Fibroblast of skin of scalp (primary cell): ENCODE results near the gene BCAS2.

Experiments
- DNase-seq: peaks from one replicate; pipeline ENCODE4 v3.0.0-alpha.2; 2013

Gene BCAS2

DNA sequence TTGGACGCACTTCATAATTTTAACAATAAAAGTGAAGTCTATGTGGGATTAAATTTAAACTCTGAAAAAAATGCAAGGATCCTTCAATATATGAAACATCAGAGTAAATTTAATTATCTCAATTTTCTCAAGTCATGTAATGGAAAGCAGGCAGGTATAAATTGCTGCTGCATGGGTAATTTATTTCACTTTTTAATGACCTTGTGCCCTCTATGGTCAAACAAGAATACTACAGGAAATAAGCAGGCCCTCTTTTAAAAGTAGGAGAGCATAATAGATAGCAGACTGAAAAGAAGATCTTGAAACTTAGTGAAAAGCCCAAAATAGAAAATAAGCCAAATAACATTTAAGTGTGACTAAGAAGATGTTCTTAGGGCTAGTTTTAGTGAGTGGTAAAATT, 22.9 kb downstream of the BCAS2 start:
- peak; percentile 11 for DNase-seq

DNA sequence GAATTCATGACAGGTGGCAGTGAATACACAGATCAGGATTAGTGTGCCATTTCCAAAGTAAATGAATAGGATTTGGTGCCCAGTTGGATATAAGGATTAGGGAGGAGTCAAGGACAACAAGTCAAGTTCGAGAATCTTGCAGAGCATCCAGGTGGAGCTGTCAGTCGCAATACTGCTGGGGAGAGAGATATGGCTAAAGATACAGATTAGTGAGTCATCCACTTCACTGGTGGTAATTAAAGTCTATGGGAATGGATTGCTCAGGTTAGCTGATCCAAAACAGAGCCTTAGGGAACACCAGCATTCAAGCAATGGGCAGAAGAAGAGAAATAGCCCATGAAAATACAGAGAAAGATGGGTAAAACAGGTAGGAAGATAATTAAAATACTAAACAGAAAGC, 26.8 kb downstream of the BCAS2 start:
- no peak for DNase-seq

DNA sequence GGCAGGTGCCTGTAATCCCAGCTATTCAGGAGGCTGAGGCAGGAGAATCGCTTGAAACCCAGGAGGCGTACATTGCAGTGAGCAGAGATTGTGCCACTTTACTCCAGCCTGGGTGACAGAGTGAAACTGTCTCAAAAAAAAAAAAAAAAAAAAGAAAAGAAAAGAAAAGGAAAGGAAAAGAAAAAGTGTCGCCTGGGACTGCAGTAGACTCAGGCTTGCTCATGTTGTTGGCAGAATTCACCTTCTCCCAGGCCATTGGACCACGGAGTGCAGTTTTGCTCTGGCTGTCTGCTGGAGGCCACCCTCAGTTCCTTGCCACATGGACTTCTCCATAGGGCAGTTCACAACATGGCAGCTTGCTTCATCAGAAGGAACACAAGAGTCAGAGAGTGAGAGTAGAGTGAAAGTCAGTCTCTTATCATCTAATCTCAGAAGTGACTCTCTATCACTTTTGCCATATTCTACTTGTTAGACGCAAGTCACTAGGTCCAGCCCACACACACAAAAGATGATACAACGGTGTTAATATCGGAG, 29.2 kb downstream of the BCAS2 start:
- DNase-seq, result no peak

DNA sequence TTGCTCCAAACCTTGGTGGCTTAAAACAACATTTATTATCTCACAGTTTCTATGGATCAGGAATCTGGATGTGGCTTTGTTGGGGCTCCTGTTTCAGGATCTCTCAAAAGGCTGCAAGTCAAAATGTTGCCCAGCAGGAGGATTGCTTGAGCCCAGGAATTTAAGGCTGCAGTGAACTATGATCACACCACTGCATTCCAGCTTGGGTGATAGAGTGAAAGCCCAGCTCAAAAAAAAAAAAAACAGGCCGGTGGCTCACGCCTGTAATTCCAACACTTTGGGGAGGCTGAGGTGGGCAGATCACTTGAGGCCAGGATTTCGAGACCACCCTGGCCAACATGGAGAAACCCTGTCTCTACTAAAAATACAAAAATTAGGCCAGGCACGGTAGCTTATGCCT, 30.0 kb downstream of the BCAS2 start:
- peak; percentile 1 for DNase-seq

DNA sequence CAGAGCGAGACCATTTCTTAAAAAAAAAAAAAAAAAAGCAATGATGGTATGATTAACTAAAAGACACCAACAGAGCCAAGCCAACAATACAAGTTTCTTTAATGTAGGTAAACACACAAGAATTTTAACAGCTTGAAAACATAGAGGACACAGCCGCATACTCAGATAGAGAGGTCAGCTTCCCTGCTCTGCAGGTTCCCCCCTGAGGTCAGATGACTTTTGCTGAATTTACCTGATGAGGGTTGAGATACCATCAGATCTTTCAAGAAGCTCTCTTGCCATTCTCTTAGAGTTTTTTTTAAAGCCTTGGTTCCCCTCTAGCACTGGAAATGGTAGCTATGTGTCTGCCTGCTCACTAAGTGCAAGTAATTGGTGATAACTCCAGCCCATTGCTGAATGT, 31.1 kb downstream of the BCAS2 start:
- DNase-seq, result no peak

DNA sequence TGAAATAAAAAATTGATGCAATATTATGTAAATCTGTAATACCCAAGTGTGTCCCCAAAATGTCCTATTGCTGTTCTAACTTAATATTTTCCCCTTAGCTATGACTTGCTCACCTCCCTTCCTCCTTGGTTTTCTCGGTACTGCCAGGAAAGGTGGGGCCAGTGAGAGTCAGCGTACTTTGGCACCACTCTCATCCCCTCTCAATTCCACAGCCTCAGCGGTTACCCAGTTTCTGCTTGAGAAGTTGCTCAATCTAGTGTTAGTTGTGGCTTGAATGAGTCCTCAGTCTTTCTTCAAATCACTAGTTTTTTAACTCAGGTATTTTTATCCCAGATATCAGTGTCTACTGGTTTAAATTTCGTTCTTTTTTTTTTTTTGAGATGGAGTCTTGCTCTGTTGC, 32.3 kb downstream of the BCAS2 start:
- DNase-seq, result no peak

DNA sequence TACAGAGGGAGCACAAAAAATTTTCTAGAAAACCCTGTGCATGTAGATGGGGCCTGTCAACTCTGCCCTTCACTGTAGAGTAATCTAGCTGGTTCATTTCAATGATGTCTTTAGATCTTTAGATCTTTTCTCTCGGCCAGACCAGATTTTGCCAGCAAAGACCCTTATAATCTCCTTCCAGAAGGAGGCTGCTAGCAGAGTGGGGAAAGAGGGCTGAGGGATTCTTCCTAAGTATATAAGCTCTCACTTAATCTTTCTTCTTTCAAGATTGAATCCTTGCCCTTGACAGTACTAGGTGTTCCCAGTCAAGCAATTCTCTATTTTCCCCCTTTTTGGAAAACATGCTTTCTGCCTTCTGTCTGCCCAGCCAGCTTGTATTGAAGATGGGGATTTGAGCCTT, 34.3 kb downstream of the BCAS2 start:
- DNase-seq, result no peak

DNA sequence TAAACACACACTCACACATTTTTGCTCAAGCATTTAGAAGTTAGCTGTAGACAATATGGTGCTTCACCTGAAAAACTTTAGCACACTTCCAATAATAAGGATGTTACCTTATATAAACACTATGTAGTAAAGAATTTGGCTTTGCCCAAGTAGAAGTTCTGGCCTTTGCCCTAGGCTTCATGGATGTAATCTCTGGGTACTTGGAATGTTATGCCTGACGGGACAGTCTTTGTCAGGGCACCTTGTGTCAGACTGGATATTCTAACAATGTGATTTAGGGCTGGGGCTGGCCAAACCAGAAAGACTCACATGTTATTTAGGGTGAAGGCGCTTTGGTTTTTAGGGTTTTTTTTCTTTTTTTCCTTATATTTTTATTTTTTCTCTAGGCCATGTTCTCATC, 35.6 kb downstream of the BCAS2 start:
- DNase-seq, result no peak

DNA sequence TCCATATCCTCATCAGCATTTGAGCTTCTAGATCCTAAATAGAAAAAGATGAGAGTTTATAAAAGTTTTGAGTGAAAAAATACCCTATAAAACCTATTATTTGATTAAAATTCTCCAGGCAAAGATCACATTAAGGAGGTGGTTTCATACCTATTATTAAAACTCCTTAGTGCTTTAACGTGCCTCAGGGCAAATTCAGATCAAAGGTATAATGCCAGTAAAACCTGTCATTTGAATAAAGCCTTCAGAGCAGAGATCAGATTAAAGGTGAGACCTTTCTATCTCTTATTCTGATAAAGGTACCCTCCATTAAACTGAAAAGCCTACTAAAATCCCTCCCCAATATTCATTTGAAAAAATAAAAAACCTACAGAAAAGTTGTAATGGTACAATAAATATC, 36.1 kb downstream of the BCAS2 start:
- DNase-seq, result no peak

DNA sequence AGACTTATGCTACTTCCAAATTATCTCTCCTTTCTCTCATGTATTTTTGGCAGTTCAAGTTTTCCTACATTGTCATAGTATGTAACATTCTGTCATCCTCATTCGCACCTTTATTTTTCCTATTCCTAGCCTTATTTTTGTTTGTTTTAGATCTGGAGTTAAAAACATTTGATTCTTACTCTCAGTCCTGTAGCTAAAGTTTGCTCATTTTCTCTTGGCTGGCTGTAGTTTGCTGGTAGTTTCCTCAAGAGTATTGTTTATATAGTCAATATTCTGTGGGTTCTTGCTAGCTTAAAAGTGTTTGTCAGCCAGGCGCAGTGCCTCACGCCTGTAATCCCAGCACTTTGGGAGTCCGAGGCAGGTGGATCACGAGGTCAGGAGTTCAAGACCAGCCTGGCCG, 40.6 kb downstream of the BCAS2 start:
- DNase-seq, result no peak

DNA sequence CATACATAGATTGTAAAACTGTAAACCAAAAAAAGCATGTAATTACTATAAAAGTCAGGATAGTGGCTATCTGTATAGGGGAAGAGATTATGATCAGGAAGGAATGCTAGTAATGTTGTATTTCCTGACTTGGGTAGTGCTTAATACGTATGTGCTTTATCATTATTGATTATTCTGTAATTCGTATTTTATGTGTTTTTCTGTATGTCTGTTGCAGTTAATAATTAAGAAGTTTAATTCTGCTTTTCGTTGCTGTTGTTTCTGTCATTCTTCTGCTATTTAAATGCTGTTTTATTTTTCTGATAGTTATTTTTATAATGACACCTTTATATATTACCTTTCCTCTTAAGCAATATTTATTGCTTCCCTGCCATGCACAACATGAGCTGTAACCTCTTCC, 41.1 kb downstream of the BCAS2 start:
- no peak for DNase-seq

DNA sequence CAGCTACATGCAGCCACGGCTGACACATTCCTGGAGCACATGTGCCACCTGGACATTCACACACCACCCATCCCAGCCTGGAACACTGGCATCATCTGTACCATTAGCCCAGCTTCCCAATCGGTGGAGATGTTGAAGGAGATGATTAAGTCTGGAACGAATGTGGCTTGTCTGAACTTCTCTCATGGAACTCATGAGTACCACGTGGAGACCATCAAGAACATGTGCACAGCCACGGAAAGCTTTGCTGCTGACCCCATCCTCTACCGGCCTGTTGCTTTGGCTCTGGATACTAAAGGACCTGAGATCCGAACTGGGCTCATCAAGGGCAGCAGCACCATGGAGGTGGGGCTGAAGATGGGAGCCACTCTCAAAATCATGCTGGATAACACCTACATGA, 45.4 kb downstream of the BCAS2 start:
- no peak for DNase-seq

DNA sequence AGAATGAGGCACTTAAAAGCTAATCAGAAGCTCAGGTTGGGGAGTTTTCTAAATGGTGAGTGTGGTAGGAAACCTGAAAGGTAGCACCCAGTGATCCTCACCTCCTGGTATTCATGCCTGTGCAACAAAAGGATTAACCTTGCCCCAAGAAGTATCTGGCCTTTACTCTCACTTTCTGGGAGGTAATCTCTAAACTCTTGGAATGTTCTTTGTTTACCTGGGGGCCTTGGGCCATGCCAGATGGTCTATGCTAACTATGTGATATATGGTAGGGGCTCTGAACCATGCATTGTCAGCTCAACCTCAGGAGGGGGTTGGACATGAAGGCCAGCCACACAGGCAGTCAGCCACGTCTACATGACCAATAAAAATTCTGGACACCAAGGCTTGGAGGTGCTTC, 46.0 kb downstream of the BCAS2 start:
- no peak for DNase-seq

DNA sequence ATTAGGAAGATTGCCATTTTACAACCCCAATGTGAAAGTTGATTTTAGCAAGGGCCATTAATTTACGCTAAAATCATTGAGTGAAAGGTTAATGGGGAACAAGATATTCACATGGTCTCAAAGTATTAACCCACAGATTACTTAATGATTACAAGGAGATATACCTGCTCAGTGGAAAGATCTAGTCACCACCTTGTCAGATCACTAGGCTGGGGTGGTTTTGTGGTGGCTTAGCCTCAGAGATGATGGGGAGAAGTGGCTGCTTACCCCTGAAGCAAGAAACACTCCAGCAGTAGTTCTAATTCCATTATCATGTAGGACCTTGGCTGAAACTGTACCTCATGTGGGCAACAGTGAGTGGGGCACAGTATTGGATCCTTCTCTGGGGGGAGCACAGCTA, 50.3 kb downstream of the BCAS2 start:
- no peak for DNase-seq

DNA sequence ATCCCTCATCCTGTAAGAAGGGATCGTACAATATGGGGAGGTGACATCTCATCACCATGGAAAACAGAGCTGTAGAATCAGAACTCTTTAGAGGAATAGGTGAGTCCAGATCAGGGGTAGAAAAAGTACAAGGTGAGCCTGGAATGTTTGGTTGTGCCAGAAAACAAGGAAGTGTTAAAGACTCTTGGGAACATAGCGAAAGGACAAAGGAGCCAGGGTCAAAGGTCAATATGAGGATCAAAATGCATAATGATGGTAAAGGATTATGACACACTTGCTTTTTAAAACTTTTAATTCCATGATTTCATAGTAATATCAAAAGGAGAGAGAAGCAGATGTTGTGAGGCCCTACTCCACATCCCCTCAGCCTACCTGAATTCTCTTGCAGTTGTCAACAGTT, 51.2 kb downstream of the BCAS2 start:
- DNase-seq, result no peak

DNA sequence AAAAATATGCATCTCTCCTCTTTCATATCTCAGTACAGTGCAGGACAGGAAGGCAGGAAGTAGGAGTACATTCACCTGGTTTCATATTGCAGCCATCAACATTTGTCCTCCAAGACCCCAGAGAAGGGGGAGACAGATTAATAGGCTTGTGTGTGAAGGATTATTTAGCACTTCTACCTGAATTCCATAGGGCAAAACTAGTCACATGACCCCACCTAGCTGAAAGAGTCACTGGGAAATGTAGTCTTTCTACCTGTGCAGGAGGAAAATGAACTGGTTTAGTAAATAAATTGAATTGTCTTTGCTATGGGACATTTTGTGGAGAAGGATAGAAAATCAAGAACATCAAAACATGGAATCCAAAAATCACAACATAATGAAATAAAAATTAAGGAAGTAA, 56.5 kb downstream of the BCAS2 start:
- DNase-seq, result no peak

DNA sequence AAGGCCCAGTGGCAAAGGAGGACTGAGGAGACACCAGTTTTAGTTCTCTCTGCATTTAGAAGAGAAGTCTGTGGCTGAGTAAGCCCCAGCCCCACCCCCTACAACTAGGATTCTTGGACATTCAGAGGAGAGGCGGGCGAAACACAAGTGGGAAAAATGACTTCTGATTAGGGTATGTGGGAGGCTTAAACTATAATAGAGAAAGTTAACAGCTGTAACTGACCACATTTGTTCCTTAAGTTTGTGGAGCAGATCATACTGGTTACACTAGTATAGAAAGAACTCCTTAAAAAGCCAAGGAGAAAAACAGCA, 59.2 kb downstream of the BCAS2 start:
- DNase-seq, result no peak

DNA sequence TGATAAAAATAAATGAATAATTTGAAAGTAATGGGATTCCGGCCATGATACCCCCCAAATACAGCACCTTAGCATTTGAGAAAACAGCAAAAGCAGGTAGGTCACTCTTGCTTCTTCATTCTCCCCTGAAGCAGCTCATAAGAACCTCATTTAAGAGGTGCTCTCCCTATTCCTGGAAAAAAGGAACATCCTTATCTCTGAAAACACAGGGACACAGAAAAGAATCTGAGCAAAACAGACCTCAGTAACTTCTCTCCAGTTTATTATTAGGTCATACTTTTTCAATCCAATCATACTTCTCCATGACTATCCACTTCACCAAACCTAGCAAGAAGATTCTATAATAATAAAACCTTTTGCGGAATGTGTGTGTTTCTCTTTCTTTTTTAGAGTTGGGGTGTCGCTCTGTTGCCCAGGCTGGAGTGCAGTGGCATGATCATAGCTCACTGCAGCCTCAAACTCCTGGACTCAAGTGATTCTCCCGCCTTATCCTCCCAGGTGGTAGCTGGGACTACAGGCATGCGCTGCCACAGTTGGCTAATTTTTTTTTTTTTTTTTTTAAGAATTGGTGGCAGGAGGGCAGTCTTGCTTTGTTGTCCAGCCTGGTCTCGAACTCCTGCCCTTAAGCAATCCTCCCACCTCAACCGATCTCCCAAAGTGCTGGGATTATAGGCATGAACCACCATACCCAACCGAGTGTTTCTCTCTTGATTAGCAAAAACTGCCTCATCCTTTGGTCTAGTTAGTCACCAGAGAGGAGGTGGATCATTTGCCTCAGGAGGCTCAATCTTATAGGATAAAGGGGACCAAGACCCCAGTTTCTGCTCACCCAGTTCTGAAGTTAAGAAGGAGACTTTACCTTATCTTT, 59.8 kb downstream of the BCAS2 start:
- no peak for DNase-seq
